HFF-Myc (cell line): Measurements from ENCODE around the gene LAMC1.

ENCODE experiments used
- DNase-seq: peaks from one replicate; pipeline ENCODE4 v3.0.0-alpha.2; 2011; ENCODE audit warnings: low read depth; ENCODE audit errors: extremely low read depth
- H3K4me3 ChIP-seq: replicated peaks from 2 replicates; pipeline ENCODE4 v1.5.1; 2011; ENCODE audit warnings: low read depth, mild to moderate bottlenecking, control low read depth, low read length
- TF ChIP-seq, protein P1 (sequence below): IDR thresholded peaks from 2 replicates; pipeline ENCODE4 v1.5.1; 2012; ENCODE audit warnings: mild to moderate bottlenecking, low read depth, low read length, control low read depth; ENCODE audit errors: missing control alignments

Gene LAMC1

DNA sequence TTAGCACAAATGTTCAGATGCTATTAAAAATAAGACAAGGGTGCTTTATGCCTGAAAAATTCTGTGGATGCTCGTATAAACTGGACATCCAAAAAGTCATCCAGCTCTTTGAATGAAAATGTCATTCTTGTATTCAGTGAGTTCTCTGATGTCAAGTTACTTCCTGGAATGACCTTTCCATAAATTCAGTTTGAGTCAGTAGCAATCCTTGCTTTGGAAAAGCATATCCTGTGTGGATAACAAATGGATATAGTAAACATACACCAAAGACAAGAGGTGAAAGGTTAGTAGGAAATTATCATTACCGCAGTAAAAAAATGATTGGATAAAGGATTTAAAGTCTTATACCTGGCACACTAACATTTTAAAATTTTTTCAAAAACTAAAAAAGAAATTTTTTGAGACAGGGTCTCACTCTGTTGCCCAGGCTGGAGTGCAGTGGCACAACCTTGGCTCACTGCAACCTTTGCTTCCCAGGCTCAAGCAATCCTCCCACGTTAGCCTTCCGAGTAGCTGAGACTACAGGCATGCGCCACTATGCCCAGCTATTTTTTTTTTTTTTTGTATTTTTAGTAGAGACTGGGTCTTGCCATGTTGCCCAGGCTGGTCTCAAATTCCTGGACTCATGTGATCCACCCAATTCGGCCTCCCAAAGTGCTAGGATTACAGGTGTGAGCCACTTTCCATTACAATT, 10.8 kb upstream of the LAMC1 start:
- TF ChIP-seq, protein P1, sequence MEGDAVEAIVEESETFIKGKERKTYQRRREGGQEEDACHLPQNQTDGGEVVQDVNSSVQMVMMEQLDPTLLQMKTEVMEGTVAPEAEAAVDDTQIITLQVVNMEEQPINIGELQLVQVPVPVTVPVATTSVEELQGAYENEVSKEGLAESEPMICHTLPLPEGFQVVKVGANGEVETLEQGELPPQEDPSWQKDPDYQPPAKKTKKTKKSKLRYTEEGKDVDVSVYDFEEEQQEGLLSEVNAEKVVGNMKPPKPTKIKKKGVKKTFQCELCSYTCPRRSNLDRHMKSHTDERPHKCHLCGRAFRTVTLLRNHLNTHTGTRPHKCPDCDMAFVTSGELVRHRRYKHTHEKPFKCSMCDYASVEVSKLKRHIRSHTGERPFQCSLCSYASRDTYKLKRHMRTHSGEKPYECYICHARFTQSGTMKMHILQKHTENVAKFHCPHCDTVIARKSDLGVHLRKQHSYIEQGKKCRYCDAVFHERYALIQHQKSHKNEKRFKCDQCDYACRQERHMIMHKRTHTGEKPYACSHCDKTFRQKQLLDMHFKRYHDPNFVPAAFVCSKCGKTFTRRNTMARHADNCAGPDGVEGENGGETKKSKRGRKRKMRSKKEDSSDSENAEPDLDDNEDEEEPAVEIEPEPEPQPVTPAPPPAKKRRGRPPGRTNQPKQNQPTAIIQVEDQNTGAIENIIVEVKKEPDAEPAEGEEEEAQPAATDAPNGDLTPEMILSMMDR, result no peak
- no peak overlapping the region for H3K4me3 ChIP-seq
- DNase-seq, result no peak

DNA sequence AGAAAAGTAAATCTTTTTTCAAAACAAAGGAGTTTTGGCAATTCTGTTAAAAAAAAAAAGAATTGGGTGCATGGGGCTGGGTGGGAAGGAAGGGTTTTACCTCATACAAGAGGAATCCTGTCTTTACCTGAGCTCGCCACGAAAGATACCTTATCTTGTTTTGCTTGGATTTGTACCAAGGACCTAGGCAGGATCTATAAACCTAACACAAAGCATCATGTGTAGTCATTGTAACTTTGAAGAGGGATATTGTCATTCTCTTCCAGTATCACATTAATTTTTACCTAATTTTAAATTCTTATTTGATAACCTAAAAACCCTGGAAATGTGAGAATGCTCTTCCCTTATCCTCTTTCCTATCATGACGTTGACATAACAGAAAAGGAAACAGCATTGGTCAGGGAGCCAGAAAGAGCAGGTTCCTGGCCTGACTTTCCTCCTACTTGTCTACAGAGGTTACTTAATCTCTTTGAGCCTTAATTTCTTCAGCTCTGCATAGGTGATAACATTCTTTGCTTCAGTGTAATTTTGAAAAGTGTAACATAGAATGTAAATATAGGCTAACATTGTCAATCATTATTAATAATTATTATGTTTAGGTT, 4.0 kb upstream of the LAMC1 start:
- DNase-seq, result no peak
- TF ChIP-seq, protein P1, result no peak
- H3K4me3 ChIP-seq, result no peak overlapping the region

DNA sequence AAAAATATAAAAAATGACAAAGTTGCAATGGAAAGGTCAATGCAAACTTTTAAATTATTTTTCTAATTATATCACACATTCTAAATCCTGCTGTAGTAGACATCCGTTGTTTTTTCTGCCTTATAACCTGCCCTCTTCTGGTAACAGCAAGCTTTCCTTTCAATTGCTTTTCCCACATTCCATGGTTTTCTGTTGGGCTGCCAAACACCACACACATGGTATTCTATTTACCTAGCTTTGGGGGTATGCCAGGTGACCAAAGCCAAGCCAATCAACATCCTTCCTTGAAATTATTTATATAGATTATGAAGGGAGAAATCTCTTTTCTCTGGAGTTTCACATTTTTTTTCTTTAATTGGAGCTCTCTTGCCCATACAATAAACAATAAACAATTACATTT, 3.4 kb upstream of the LAMC1 start:
- no peak for DNase-seq
- TF ChIP-seq, protein P1, result no peak
- no peak overlapping the region for H3K4me3 ChIP-seq

DNA sequence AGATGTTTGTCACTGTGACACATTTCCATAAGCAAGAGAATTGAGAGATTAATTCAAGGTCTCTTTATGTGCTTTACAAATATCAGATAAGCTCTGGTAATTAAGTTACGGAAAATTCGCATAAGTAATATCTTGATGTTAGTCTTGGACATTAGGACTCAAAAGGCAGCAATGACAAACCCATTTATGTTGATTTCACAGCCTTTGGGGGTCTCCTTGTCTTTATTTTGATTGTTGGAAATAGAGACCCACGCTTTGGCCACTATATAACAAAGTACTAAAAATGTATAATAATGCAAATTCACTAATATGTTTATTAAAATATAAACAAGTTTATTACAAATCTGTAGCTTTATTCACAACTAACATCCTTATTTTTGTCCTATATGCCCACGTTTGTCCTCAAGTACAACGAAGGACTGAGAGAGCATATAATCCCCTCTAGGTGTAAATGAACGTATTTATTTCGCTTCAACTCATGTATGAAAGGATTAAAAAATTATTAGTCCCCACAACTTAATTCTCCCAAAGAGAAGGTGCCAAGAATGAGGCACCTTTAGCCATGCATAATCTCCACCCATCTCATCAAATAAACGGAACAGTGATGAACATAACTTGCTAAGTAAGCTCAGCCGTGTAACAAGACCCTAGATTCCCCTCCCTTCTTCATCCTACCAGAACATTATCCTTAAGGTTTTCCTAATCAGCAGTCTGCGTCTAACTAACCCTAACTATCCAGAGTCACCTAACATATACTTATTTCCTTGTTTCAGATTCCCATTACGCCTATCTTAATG, 1.6 kb upstream of the LAMC1 start:
- DNase-seq, result no peak
- peak overlapping the region; percentile 78 for H3K4me3 ChIP-seq
- TF ChIP-seq, protein P1, result no peak

DNA sequence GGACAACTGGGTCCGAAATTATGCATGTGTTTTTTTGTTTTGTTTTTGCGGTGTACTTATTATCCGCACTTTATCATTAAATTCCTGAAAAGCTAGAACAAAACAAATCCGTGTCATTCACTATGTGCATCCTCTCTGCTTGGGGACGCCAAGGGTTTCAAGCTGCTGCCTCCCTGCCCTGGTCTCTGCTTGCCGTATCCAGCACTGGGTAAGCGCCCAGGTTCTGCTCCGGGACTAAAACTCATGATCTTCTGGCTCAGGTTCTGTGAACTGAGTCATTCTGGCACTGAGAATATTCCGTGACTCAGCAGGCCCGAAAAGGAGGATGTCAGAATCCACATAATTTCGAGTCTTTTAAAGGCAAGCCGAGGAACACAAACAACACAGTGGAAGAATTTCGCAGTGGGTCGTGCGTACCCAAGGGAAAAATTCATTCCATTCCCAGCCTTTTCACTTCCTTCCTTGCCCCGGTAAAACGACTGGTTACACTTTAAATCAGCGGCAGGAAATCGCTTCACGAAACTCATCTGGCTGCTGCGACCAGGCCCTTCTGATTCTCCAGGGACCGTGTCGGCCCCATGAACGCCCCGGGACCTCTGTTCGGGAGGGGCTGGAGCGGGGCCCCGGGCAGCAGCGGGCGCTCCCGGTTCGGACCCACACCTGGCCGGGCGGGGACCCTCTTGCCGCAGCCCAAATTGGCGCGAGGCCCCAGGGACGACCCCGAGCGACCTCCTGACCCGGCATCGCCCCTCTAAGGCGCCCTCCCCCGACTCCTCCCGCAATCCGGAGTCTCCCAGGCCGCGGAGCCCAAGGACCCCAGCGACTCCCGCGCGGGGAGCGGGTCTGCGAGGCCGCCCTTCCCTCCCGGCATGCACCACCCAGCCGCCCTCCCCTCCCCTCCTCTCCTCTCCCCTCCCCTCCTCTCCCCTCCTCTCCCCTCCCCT, 746 bp upstream of the LAMC1 start:
- TF ChIP-seq, protein P1, result no peak
- H3K4me3 ChIP-seq, result peak overlapping the region; percentile 78
- peak; percentile 88 for DNase-seq
